NCI-H1436 (cell line): ENCODE data around the gene RPL19.
"Not testable (repeated sequence)": the region's sequence is repeated elsewhere in the genome, so short reads cannot be mapped to it uniquely, and the experiment has no call there.

ENCODE experiments used
- DNase-seq: peaks from one replicate; lab custom pipeline; 2025; lab: John Stamatoyannopoulos, UW

The RPL19 gene

GRCh38 chr17:39200070-39200879 is at the start of gene RPL19:
Gene RPL19, plus strand, starts transcription at chr17:39200283. Its CDS starts 62 bp downstream, at chr17:39200345.
- peak; percentile 92 for DNase-seq

GRCh38 chr17:39150795-39151149 is 49.3 kb upstream of the RPL19 start:
- DNase-seq, result no peak

- no peak for DNase-seq
Measured at GRCh38 chr17:39151150-39151942, 48.7 kb upstream of the RPL19 start, which contains the start of gene PLXDC1. Gene PLXDC1, minus strand, starts transcription at chr17:39151637. Its CDS starts 200 bp downstream, at chr17:39151437.

GRCh38 chr17:39151943-39152818 is 47.9 kb upstream of the RPL19 start:
- DNase-seq, result no peak

- DNase-seq, result peak; percentile 84
Measured at GRCh38 chr17:39153599-39154051, 46.5 kb upstream of the RPL19 start.

GRCh38 chr17:39155654-39156053 is 44.4 kb upstream of the RPL19 start:
- no peak for DNase-seq

GRCh38 chr17:39156491-39156890 is 43.6 kb upstream of the RPL19 start:
- no peak for DNase-seq

- DNase-seq, result no peak
Measured at GRCh38 chr17:39158623-39159022, 41.5 kb upstream of the RPL19 start.

- DNase-seq, result no peak
Measured at GRCh38 chr17:39161962-39162361, 38.1 kb upstream of the RPL19 start.

- peak; percentile 67 for DNase-seq
Measured at GRCh38 chr17:39164675-39165143, 35.4 kb upstream of the RPL19 start.

GRCh38 chr17:39165178-39165840 is 34.8 kb upstream of the RPL19 start:
- DNase-seq, result no peak

- DNase-seq, result no peak
Measured at GRCh38 chr17:39165841-39166349, 34.2 kb upstream of the RPL19 start, which contains the start of gene ARL5C. Gene ARL5C, minus strand, starts transcription at chr17:39166161. Its CDS starts 401 bp downstream, at chr17:39165760.

GRCh38 chr17:39166437-39167335 is 33.4 kb upstream of the RPL19 start:
- peak; percentile 14 for DNase-seq

- no peak for DNase-seq
Measured at GRCh38 chr17:39167476-39167875, 32.6 kb upstream of the RPL19 start.

- DNase-seq, result not testable (repeated sequence)
Measured at GRCh38 chr17:39168503-39168902, 31.6 kb upstream of the RPL19 start.

- no peak for DNase-seq
Measured at GRCh38 chr17:39169101-39169500, 31.0 kb upstream of the RPL19 start.

- no peak for DNase-seq
Measured at GRCh38 chr17:39169518-39169917, 30.6 kb upstream of the RPL19 start.

GRCh38 chr17:39170109-39170508 is 30.0 kb upstream of the RPL19 start:
- no peak for DNase-seq

GRCh38 chr17:39170558-39170957 is 29.5 kb upstream of the RPL19 start:
- DNase-seq, result no peak

- DNase-seq, result no peak
Measured at GRCh38 chr17:39171933-39172332, 28.1 kb upstream of the RPL19 start.
